DND-41 (cell line): ENCODE data around the gene COMP.

Experiments used
- ATAC-seq: fragments of 200-7000 bp; cut with Tn5 transposase; 3 replicates; pipeline ENCODE4 v1.9.1; 2021; ENCODE audit warnings: low read depth; ENCODE audit not compliant: insufficient read depth
- DNase-seq: peaks from one replicate; pipeline ENCODE4 v3.0.0-alpha.2; 2020
- H2AFZ ChIP-seq: 2 replicates; pipeline ENCODE4 v1.6.0; 2012; ENCODE audit warnings: low read depth, low read length
- H3K27ac ChIP-seq: 2 replicates; pipeline ENCODE4 v1.5.1; 2012; ENCODE audit warnings: low read length, inconsistent platforms
- H3K27me3 ChIP-seq: fragments of 200-600 bp; sonication (generic); 2 replicates; pipeline ENCODE4 v1.6.0; 2012; ENCODE audit warnings: low read length, mild to moderate bottlenecking, inconsistent platforms; ENCODE audit not compliant: insufficient read depth, poor library complexity
- H3K36me3 ChIP-seq: 2 replicates; pipeline ENCODE4 v1.5.1; 2012; ENCODE audit warnings: low read length, inconsistent platforms; ENCODE audit not compliant: insufficient read depth
- H3K4me1 ChIP-seq: 2 replicates; pipeline ENCODE4 v1.5.1; 2012; ENCODE audit warnings: mild to moderate bottlenecking, low read length; ENCODE audit not compliant: insufficient read depth
- H3K4me2 ChIP-seq: 2 replicates; pipeline ENCODE4 v1.6.0; 2012; ENCODE audit warnings: mild to moderate bottlenecking, moderate library complexity, low read length, inconsistent platforms; ENCODE audit not compliant: insufficient read depth
- H3K4me3 ChIP-seq, 2 experiments: fragments of 200-600 bp in 1 of 2; shearing (Covaris generic) in 1 of 2; 2 replicates each; pipeline ENCODE4 v1.5.1; 2012 to 2016; ENCODE audit warnings: inconsistent platforms in 2 of 2, low read length in 2 of 2, mild to moderate bottlenecking in 2 of 2, low read depth in 1 of 2, moderate library complexity in 1 of 2
- H3K79me2 ChIP-seq: 2 replicates; pipeline ENCODE4 v1.6.0; 2012; ENCODE audit warnings: low read length, inconsistent platforms; ENCODE audit not compliant: insufficient read depth
- H3K9ac ChIP-seq: 2 replicates; pipeline ENCODE4 v1.6.0; 2012; ENCODE audit warnings: low read depth, mild to moderate bottlenecking, inconsistent platforms, low read length, moderate library complexity
- H3K9me3 ChIP-seq: 2 replicates; pipeline ENCODE4 v1.5.1; 2012; ENCODE audit warnings: low read length, moderate library complexity, mild to moderate bottlenecking, inconsistent platforms; ENCODE audit not compliant: insufficient read depth, severe bottlenecking
- H4K20me1 ChIP-seq: 2 replicates; pipeline ENCODE4 v1.6.0; 2012; ENCODE audit warnings: low read length; ENCODE audit not compliant: insufficient read depth
- CTCF ChIP-seq: IDR thresholded peaks from 2 replicates; pipeline ENCODE4 v1.5.1; 2012; ENCODE audit warnings: borderline replicate concordance, low read length, moderate library complexity, mild to moderate bottlenecking; ENCODE audit not compliant: poor library complexity, severe bottlenecking; ENCODE audit errors: extremely low read depth
- EZH2 ChIP-seq: IDR thresholded peaks from 3 replicates; pipeline ENCODE4 v1.6.1; 2012; ENCODE audit warnings: borderline replicate concordance, low read depth, mild to moderate bottlenecking, moderate library complexity, low read length, inconsistent platforms; ENCODE audit not compliant: severe bottlenecking

COMP gene

GRCh38 chr19:18798384-18799352 is 7.6 kb upstream of the COMP start:
- Histone ChIP-seq H3K4me3 (no peak overlapping the region), H3K9me3 (no peaks in the 10 kb centered on the region), H3K9ac (no peak overlapping the region), H4K20me1 (no peaks in the 10 kb centered on the region; the same call in 1 of the 2 replicates), H3K36me3 (no peaks in the 10 kb centered on the region), H3K79me2 (no peaks in the 10 kb centered on the region), H2AFZ (no peak overlapping the region), H3K27me3 (no peaks in the 10 kb centered on the region), H3K4me1 (no peaks in the 10 kb centered on the region), H3K27ac (no peak overlapping the region), H3K4me2 (no peak overlapping the region)
- DNase-seq: no peak
- ATAC-seq: no peak
- TF ChIP-seq CTCF: no peak
- TF ChIP-seq EZH2: no peak

- H2AFZ ChIP-seq: no peak overlapping the region
- H3K27ac ChIP-seq: no peak overlapping the region
- no peaks in the 10 kb centered on the region for H3K27me3 ChIP-seq
- H3K9me3 ChIP-seq: no peaks in the 10 kb centered on the region
- no peaks in the 10 kb centered on the region for H3K36me3 ChIP-seq
- ATAC-seq (no peak), DNase-seq (no peak)
- H3K9ac ChIP-seq: no peak overlapping the region
- no peak overlapping the region for H3K4me3 ChIP-seq
- no peaks in the 10 kb centered on the region for H3K79me2 ChIP-seq
- H3K4me1 ChIP-seq: no peaks in the 10 kb centered on the region
- H3K4me2 ChIP-seq: no peak overlapping the region
- TF ChIP-seq EZH2 (no peak), CTCF (no peak)
- H4K20me1 ChIP-seq: no peaks in the 10 kb centered on the region; the same call in 1 of the 2 replicates
Measured at GRCh38 chr19:18796239-18796638, 5.1 kb upstream of the COMP start.

- no peak for ATAC-seq
- Histone ChIP-seq H3K36me3 (no peaks in the 10 kb centered on the region), H3K4me3 (no peak overlapping the region), H4K20me1 (no peaks in the 10 kb centered on the region; the same call in 1 of the 2 replicates), H3K4me1 (no peaks in the 10 kb centered on the region), H2AFZ (no peak overlapping the region), H3K27me3 (no peaks in the 10 kb centered on the region), H3K27ac (no peak overlapping the region), H3K79me2 (no peaks in the 10 kb centered on the region), H3K4me2 (no peak overlapping the region), H3K9me3 (no peaks in the 10 kb centered on the region), H3K9ac (no peak overlapping the region)
- DNase-seq: no peak
- no peak for TF ChIP-seq EZH2
- no peak for TF ChIP-seq CTCF
Measured at GRCh38 chr19:18795540-18795939, 4.4 kb upstream of the COMP start.
